Hypothalamus (tissue), 51 donors: ENCODE measurements around the gene SAMD9L.

Source experiments
- DNase-seq, 51 donors: peaks; one replicate each; lab custom pipeline; 2025; lab: John Stamatoyannopoulos, UW

Gene SAMD9L

GRCh38 chr7:93148144-93148543 is at the start of gene SAMD9L:
TSS of gene SAMD9L (minus strand) at chr7:93148385. CDS start at chr7:93135971, 12,414 bp downstream.
- DNase-seq: no peak

- DNase-seq: no peak
These were observed 48.2 kb upstream of the SAMD9L start for GRCh38 chr7:93196336-93196735.

DNA sequence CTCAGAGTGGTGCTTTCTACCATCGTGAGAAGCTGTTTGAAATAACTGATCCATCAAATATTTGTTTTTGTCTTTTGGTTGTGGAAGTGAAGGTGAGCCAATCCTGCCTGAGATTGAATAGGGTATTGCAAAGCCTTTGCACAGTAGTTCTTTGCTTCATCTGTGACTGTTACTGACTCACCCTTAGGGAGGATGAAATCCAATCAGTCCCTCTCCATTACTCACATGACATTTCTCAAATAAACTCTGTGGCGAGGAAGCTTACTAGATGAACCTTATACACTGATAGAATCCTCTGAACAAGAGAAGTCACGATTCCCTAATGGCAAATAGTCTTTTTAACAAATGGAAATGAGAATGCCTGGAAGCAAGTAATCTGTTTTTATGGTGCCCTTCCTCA is 46.2 kb upstream of the SAMD9L start:
- DNase-seq: no peak

DNA sequence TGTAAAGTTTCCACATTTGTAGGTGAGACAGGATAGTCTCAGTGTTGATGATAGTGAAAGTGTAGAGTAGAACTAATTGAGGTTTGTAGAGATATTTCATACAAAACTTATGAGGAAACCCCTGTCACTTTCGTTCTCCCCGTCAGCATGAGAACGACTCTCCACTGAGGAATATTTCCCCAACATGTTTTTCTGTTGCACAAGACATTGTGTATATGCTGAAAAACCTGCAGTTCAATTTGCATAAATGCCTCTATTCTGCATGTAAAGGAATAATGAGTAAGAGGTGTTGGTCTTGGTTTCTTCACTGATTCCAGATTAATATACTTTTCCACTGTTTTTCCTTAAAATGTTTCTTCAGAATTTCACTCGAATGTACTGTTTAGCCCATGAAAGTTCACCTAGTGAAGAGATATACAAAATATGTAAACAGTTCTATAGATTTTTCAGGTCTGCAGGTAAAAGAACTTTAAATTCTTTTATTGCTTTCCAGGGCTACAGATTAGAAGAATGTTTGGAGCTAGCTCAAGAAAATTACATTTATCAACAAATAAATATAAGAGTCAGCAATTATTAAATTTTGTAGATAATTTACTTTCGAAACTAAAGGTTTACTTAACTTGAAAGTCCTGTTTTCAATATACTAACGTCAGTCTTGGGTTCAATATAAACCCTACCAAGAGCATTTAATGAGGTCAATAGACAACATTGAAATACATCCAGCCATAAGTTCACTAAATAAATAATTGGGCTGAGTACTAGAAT is 40.9 kb upstream of the SAMD9L start:
- no peak for DNase-seq

- DNase-seq: no peak
These were observed 37.3 kb upstream of the SAMD9L start for GRCh38 chr7:93185303-93186027.

- DNase-seq: no peak
These were observed 31.0 kb upstream of the SAMD9L start for GRCh38 chr7:93179173-93179572.

GRCh38 chr7:93178213-93178612 is 30.0 kb upstream of the SAMD9L start:
- DNase-seq: no peak

- DNase-seq: no peak
These were observed 28.9 kb upstream of the SAMD9L start for GRCh38 chr7:93176992-93177580.

- no peak for DNase-seq
These were observed 27.0 kb upstream of the SAMD9L start for GRCh38 chr7:93175219-93175618.

GRCh38 chr7:93172683-93173082 is 24.5 kb upstream of the SAMD9L start:
- DNase-seq: no peak

GRCh38 chr7:93171606-93172226 is 23.5 kb upstream of the SAMD9L start:
- DNase-seq: no peak

- no peak for DNase-seq
These were observed 17.3 kb upstream of the SAMD9L start for GRCh38 chr7:93165447-93165846.

DNA sequence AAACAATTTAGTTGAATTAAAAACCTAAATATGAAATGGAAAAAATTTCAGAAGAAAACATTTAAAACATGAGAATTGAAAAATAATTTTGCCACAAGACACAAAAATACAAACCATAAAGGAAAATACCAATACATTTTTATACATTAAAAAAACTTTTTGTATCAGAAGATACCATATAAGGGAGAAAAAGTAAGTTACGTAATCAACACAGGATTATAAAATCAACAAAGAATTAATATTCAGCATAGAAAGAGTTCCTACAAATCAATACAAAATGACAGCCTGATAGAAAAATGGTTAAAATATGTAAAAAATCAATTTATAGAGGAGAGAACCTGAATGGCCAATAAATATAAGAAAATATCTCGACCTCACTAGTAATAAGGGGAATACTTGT is 16.6 kb upstream of the SAMD9L start:
- DNase-seq: no peak

DNA sequence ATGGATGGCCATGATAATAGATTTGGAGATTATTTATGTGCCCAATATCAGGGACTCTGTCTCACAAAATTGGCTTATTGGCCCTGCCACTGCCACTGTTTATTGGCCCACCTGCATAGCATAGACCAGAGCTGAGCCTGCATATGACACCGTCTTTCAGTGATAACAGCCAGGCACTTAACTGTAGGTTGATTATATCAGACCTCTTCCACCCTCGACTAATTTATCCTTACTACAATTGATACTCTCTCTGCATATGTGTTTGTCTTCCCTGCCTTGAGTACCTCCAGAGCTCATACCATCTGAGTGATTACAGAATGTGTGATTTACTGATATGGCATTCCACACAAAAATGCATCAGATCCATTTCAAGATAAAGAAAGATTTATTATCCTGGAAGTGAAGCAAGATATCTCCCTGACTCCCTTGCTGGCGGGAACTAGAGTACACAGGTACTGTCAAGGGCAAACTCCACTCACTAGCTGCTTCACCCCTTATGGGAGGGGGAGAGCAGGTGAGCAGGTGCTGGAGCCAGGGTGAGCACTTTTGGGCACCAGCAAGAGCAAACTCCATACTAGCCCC is 13.1 kb upstream of the SAMD9L start:
- DNase-seq: no peak

- no peak for DNase-seq
These were observed 12.2 kb upstream of the SAMD9L start for GRCh38 chr7:93160410-93160809.

GRCh38 chr7:93159490-93159889 is 11.3 kb upstream of the SAMD9L start:
- DNase-seq: no peak

- DNase-seq: no peak
These were observed 8.7 kb upstream of the SAMD9L start for GRCh38 chr7:93156884-93157283.

DNA sequence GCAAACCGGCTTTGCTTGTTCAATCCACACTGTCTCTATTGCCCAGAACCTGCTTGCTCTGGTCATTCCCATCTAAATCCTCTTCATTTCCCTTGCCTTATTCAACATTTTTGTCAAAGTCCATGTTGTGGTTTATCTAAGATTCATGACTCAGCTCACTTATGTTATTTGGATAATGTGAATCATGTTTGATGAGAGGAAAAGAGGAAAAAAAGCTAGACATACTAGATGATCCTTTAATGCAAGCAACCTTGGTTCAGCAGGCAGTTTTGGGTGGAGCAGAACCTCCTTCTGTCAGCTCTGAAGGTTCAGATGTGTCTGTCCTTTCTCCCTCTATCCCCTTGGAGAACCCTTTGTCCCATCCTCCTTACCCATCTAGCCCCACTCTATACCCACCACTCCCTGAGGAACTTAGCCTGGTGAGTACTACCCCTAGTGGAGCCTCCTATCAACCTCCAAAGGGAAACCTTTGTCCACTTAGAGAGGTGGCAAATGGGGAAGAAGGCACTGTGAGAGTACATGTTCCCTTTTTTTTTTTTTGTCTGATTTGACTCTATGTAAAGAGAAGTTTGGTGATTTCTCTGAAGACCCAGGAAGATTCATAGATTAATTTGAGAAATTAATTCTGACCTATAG is 2.1 kb upstream of the SAMD9L start:
- no peak for DNase-seq

DNA sequence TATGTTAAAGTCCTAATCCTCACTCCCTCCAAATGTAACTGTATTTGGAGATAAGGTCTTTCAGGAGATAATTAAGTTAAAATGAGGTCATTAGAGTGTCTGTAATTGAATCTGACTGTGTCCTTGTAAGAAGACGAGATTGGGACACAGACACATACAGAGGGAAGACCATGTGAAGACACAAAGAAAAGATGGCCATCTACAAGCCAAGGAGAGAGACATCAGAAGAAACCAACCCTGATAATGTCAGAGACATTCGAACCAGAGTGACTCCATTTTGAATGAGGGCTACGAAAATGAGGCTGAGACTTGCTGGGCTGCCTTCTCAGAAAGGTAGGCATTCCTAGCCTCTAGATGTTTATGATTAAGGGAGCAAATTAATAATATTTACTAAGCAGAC is 542 bp upstream of the SAMD9L start:
- DNase-seq: no peak

- peak in 1 of 51 donors; percentile 6 for DNase-seq
These were observed 822 bp downstream of the SAMD9L start for GRCh38 chr7:93147363-93147762.
